ENCODE measurements around the gene ACTR2.

The ACTR2 gene

DNA sequence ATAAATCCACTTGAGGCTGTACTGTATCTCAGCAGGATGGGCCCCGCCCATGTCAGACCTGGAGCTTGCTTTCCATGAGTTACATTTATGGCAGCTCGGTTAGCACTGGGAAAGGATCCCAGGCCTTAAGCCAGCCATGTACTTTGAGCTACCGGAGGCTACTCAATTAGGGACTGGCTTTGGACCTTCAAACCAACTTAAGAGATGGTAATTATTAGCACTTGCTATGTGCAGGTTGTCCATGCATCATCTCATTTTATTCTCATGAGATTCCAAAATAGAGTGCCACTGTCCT, 64.4 kb downstream of the ACTR2 start:
- TF ChIP-seq, protein P1, sequence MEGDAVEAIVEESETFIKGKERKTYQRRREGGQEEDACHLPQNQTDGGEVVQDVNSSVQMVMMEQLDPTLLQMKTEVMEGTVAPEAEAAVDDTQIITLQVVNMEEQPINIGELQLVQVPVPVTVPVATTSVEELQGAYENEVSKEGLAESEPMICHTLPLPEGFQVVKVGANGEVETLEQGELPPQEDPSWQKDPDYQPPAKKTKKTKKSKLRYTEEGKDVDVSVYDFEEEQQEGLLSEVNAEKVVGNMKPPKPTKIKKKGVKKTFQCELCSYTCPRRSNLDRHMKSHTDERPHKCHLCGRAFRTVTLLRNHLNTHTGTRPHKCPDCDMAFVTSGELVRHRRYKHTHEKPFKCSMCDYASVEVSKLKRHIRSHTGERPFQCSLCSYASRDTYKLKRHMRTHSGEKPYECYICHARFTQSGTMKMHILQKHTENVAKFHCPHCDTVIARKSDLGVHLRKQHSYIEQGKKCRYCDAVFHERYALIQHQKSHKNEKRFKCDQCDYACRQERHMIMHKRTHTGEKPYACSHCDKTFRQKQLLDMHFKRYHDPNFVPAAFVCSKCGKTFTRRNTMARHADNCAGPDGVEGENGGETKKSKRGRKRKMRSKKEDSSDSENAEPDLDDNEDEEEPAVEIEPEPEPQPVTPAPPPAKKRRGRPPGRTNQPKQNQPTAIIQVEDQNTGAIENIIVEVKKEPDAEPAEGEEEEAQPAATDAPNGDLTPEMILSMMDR (conservative IDR thresholded peaks at IDR 0.05; ENCODE audit: low read length) = no peak
- DNase-seq (ENCODE audit: low read depth) = no peak
- H3K4me3 ChIP-seq (ENCODE audit: low read length) = no peak overlapping the region

DNA sequence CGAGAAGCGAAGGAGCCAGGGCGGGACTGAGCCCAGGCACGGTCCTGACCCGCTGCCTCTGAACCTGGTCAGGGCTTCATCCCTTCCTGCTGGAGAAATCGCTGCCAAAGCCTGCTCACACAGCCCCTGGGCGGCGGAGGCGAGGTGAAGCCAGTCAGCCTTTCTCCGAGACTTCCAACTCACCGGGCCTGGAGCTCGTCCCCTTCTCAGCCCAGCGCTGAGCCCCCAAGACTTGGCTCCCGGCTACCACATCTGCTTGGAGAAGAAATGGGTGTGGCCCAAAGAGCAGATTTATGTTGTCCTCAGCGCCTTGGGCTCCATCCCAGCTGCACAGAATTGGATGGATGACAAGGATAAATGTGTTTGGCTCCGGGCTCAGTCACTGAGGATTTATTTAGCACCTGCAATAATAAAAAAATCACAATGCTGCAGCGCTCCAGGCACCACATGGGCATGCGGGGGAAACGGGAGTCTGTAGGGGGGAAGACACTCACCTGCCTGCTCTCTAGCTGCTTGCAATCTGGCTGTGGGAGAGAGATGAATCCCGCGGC, 64.9 kb downstream of the ACTR2 start:
- no peak overlapping the region for H3K4me3 ChIP-seq (ENCODE audit: low read length)
- DNase-seq (ENCODE audit: low read depth) = peak; percentile 25
- TF ChIP-seq, protein P1 (conservative IDR thresholded peaks at IDR 0.05; ENCODE audit: low read length) = no peak

DNA sequence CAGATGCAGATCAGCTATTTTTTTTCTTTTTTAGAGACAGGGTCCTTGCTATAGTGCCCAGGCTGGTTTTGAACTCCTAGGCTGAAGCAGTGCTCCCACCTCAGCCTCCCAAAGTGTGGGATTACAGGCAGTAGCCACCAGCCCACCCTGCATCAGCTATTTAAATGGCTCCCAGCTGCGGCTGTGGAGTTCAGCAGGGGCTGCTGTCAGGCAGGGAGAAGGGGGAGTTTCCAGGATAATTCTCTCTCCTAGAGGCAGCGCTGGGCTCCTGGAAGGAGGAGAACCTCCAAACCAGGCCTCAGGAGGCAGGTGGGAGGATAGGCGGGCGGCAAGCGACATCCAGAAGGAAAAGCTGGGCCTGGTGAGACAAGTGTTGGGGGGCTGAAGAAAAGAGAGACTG, 65.7 kb downstream of the ACTR2 start:
- H3K4me3 ChIP-seq (ENCODE audit: low read length) = no peak overlapping the region
- TF ChIP-seq, protein P1 (conservative IDR thresholded peaks at IDR 0.05; ENCODE audit: low read length) = no peak
- DNase-seq (ENCODE audit: low read depth) = no peak

DNA sequence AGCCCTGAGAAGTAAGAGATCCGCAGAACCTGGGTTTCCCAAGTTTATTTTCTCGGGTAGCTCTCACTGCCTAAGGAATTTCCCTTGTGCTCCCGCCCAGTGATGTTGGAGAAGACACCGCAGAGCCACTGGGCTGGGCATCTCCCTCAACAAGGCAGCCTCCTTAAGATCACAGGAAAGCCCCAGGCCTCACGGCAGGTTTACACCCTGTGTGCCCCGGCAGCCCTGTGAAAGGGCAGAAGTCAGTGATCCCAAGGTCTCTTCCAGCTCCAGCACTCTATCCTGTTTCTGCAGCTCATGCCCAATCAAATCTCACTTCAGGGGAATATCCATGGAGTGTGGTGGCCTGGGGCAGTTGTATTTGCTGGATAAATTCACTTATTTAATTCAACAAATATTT, 66.5 kb downstream of the ACTR2 start:
- DNase-seq (ENCODE audit: low read depth) = no peak
- H3K4me3 ChIP-seq (ENCODE audit: low read length) = no peak overlapping the region
- TF ChIP-seq, protein P1 (conservative IDR thresholded peaks at IDR 0.05; ENCODE audit: low read length) = no peak

DNA sequence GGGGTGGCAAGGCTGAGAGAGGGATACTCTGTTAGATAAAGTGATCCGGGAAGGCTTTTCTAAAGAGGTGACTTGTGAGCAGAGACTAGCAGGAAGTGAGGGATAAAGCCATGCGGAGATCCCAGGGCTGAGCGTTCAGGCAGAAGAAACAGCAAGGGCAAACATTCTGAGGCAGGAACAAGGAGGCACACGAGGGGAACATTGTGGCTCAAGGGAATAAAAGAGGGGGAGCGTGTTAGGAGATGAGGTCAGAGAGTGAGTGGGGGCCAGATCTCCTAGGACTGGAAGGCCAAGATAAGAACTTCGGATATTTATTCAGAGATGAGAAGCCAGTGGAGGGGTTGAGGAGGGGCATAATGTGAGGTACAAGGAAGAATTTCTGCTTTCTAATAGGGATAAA, 67.1 kb downstream of the ACTR2 start:
- H3K4me3 ChIP-seq (ENCODE audit: low read length) = no peak overlapping the region
- no peak for DNase-seq (ENCODE audit: low read depth)
- TF ChIP-seq, protein P1 (conservative IDR thresholded peaks at IDR 0.05; ENCODE audit: low read length) = no peak

DNA sequence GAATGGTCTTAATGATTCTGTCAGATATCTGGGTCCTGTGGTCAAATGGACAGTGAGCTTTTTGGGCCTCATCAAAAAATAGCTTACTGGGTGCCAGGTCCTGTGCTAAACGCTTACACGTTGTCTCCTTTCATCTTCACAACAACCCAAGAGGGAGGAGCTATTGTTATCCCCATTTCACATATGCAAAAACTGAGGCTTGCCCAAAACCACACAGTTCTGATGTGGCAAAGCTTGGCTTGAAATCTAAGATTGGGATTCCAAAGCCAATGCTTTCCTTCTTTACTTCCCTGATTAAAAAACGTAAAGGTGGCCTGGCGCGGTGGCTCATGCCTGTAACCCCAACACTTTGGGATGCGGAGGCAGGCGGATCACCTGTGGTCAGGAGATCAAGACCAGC, 69.3 kb downstream of the ACTR2 start:
- TF ChIP-seq, protein P1 (conservative IDR thresholded peaks at IDR 0.05; ENCODE audit: low read length) = no peak
- no peak overlapping the region for H3K4me3 ChIP-seq (ENCODE audit: low read length)
- DNase-seq (ENCODE audit: low read depth) = no peak

DNA sequence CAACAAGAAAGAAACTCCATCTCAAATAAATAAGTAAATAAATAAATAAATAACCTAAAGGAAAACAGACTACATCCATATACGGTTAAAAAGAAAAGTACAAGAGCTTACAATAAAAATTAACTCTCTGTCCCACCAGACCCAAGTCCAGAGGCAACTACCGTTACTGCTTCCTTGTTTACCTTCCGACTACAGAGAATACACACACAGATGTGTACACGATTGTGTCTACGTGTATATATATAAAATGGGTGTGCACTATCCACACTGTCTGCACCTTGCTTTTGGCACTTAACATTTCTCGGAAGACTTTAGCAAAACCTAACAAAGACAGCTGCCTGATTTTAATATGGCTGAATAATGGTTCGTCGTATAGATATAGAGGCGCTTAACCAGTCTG, 69.9 kb downstream of the ACTR2 start:
- TF ChIP-seq, protein P1 (conservative IDR thresholded peaks at IDR 0.05; ENCODE audit: low read length) = no peak
- no peak for DNase-seq (ENCODE audit: low read depth)
- H3K4me3 ChIP-seq (ENCODE audit: low read length) = no peak overlapping the region

Data from AG10803 (cell line).